Tibial nerve (tissue), 4 donors: ENCODE data around the gene S100A1.

Experiments used
- EP300 ChIP-seq, 2 donors: sonication (generic); formaldehyde crosslinking; IDR thresholded peaks; one replicate each; pipeline ENCODE4 v1.6.1; 2017; ENCODE audit warnings: antibody characterized with exemption in 2 of 2, mild to moderate bottlenecking in 1 of 2
- TF ChIP-seq, protein P1 (sequence below), 5 experiments: fragments of 200-600 bp in 3 of 5; fragments of 450-650 bp in 2 of 5; sonication (generic) in 3 of 5; IDR thresholded peaks; one replicate each; pipeline ENCODE4 v1.5.1; 2016 to 2019; ENCODE audit warnings: antibody characterized with exemption in 5 of 5, mild to moderate bottlenecking in 3 of 5, moderate library complexity in 2 of 5

GRCh38 chr1:153635872-153636271 lies 7.6 kb downstream of the S100A1 start:
- TF ChIP-seq, protein P1, sequence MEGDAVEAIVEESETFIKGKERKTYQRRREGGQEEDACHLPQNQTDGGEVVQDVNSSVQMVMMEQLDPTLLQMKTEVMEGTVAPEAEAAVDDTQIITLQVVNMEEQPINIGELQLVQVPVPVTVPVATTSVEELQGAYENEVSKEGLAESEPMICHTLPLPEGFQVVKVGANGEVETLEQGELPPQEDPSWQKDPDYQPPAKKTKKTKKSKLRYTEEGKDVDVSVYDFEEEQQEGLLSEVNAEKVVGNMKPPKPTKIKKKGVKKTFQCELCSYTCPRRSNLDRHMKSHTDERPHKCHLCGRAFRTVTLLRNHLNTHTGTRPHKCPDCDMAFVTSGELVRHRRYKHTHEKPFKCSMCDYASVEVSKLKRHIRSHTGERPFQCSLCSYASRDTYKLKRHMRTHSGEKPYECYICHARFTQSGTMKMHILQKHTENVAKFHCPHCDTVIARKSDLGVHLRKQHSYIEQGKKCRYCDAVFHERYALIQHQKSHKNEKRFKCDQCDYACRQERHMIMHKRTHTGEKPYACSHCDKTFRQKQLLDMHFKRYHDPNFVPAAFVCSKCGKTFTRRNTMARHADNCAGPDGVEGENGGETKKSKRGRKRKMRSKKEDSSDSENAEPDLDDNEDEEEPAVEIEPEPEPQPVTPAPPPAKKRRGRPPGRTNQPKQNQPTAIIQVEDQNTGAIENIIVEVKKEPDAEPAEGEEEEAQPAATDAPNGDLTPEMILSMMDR (IDR thresholded peaks at IDR 0.05): no peak
- no peak for TF ChIP-seq EP300 (IDR thresholded peaks at IDR 0.05)
